C4-2B (cell line): ENCODE results near the gene AOAH.

Experiments
- H3K27ac ChIP-seq: fragments of 450-650 bp; 2 replicates; pipeline ENCODE4 v1.5.1; 2017
- ZFX ChIP-seq: fragments of 450-650 bp; IDR thresholded peaks from 2 replicates; pipeline ENCODE4 v1.6.1; 2017
- TF ChIP-seq, protein P1 (sequence below): fragments of 450-650 bp; conservative IDR thresholded peaks from 2 replicates; pipeline ENCODE4 v1.5.1; 2017; ENCODE audit warnings: mild to moderate bottlenecking

Gene AOAH

DNA sequence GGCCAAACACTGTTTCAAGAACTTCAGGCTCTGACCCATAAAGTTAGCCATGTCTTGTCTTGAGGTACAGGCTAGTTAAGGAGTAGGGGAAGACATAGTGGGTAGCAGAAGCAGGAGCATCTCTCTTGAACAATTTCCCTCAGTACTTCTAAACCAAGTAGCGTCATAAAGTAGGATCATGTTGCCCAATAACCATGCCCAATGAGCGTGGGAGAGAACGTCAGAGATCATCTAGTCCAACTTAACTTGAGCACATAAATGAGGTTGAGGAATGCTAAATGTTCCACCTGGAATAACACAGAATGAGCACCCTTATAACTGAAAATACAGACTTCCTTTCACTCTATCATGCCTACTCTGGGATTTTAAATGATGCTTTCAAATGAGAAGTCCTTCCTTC lies 134.9 kb downstream of the AOAH start:
- no peak for TF ChIP-seq ZFX
- TF ChIP-seq, protein P1, sequence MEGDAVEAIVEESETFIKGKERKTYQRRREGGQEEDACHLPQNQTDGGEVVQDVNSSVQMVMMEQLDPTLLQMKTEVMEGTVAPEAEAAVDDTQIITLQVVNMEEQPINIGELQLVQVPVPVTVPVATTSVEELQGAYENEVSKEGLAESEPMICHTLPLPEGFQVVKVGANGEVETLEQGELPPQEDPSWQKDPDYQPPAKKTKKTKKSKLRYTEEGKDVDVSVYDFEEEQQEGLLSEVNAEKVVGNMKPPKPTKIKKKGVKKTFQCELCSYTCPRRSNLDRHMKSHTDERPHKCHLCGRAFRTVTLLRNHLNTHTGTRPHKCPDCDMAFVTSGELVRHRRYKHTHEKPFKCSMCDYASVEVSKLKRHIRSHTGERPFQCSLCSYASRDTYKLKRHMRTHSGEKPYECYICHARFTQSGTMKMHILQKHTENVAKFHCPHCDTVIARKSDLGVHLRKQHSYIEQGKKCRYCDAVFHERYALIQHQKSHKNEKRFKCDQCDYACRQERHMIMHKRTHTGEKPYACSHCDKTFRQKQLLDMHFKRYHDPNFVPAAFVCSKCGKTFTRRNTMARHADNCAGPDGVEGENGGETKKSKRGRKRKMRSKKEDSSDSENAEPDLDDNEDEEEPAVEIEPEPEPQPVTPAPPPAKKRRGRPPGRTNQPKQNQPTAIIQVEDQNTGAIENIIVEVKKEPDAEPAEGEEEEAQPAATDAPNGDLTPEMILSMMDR: no peak
- no peak overlapping the region for H3K27ac ChIP-seq

DNA sequence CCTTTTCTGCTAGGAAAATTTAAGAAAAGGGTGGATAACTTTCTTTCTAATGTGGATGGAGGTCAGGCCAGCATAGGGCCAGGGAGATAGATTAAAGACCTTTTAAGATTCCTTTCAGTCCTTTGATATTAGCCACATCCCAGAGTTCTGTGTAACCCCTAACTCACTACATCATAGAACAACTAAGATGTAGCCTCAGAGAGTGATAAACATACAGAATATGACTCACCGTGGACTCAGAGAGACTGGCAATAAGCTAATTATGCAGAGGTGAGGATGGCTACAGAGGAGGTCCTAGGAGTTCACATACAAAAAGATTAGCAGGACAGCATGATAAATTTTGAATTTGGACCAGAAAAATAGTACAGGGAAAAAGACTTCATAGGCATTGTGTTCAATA lies 141.0 kb downstream of the AOAH start:
- H3K27ac ChIP-seq: no peak overlapping the region
- TF ChIP-seq ZFX: no peak
- TF ChIP-seq, protein P1: no peak

DNA sequence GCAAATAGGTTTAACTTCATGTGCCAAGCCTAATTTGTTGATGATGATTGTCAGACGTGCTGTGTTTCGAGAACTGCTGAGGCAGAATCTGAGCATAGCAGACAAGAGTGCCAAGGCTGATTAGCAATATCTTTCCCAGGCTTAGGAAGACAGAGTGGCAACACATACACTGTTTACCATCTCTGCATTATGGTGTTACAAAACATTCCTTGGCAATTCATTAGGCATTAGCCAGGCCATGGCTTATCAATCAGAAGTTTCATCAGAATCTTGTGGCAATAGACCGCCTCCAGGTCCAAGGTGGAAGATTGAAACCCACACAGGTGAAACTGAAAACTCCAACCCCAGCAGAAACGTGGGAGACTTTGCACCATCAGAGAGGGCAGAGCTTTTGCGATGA lies 148.5 kb downstream of the AOAH start:
- no peak overlapping the region for H3K27ac ChIP-seq
- TF ChIP-seq ZFX: no peak
- TF ChIP-seq, protein P1: no peak

GRCh38 chr7:36573066-36573465 lies 151.2 kb downstream of the AOAH start:
- no peak for TF ChIP-seq ZFX
- TF ChIP-seq, protein P1: no peak
- H3K27ac ChIP-seq: no peak overlapping the region

GRCh38 chr7:36571190-36571560 lies 153.1 kb downstream of the AOAH start:
- no peak overlapping the region for H3K27ac ChIP-seq
- no peak for TF ChIP-seq ZFX
- TF ChIP-seq, protein P1: no peak

GRCh38 chr7:36570528-36571189 lies 153.6 kb downstream of the AOAH start:
- H3K27ac ChIP-seq: no peak overlapping the region
- TF ChIP-seq, protein P1: no peak
- no peak for TF ChIP-seq ZFX

DNA sequence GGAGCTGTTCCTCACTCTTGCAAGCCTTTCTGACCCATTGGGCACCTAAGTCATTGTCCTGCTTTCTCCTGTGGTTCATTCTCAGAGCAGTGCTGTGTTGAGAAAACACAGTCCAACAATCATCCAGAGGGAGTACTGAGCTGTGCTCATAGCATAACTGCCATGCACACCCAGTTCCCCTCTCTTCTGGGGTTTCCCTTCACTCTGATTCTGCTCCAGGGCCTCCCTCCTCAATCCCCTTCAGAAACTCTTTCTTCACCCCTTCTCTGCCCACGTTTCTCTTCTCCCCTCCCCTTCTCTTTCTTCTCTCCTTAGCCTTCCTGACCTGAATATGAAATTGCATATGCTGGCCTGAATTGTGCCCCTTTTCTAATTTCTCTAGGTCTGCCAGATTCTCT lies 155.8 kb downstream of the AOAH start:
- no peak overlapping the region for H3K27ac ChIP-seq

More for the DNA sequence above, 155.8 kb downstream of the AOAH start:
- TF ChIP-seq ZFX: no peak
- TF ChIP-seq, protein P1: no peak
